Chondrocyte (in vitro differentiated cells): ENCODE data around the gene RETREG2. TPM values are rescaled to one million over a fixed set of nuclear protein-coding genes. Genes with fewer than 3 reads are reported as not detected.
"Not testable (repeated sequence)": the region's sequence is repeated elsewhere in the genome, so short reads cannot be mapped to it uniquely, and the experiment has no call there.

Experiments used
- DNase-seq: peaks from one replicate; pipeline ENCODE4 v3.0.0; 2021; ENCODE audit warnings: mixed read lengths, low spot score
- H3K27ac Mint-ChIP-seq: one replicate; pipeline ENCODE4 v1.8.0; 2021; ENCODE audit warnings: mild to moderate bottlenecking, moderate library complexity, mixed read lengths; ENCODE audit not compliant: unreplicated experiment
- H3K27me3 Mint-ChIP-seq: 2 replicates; pipeline ENCODE4 v1.8.0; 2021; ENCODE audit warnings: low read depth, mixed read lengths
- H3K36me3 Mint-ChIP-seq: 2 replicates; pipeline ENCODE4 v1.8.0; 2021; ENCODE audit warnings: low read depth, mixed read lengths
- H3K4me1 Mint-ChIP-seq: 2 replicates; pipeline ENCODE4 v1.8.0; 2021; ENCODE audit warnings: low read depth, mild to moderate bottlenecking, mixed read lengths
- H3K4me3 Mint-ChIP-seq: one replicate; pipeline ENCODE4 v1.8.0; 2021; ENCODE audit warnings: mild to moderate bottlenecking, moderate library complexity, mixed read lengths; ENCODE audit not compliant: unreplicated experiment
- H3K9me3 Mint-ChIP-seq: 2 replicates; pipeline ENCODE4 v1.8.0; 2021; ENCODE audit warnings: low read depth, mixed read lengths
- CTCF ChIP-seq: fragments of 200-600 bp; sonication (generic); IDR thresholded peaks from 2 replicates; pipeline ENCODE4 v1.5.0; 2021; ENCODE audit warnings: antibody characterized with exemption, mild to moderate bottlenecking, moderate library complexity
- total RNA-seq: library from RNA; stranded (reverse); gene quantifications from 3 replicates; pipeline ENCODE4 v1.2.1, GENCODE V29; 2021

The RETREG2 gene
- total RNA-seq, 1 donor from 2014 or later = 88.0 TPM

DNA sequence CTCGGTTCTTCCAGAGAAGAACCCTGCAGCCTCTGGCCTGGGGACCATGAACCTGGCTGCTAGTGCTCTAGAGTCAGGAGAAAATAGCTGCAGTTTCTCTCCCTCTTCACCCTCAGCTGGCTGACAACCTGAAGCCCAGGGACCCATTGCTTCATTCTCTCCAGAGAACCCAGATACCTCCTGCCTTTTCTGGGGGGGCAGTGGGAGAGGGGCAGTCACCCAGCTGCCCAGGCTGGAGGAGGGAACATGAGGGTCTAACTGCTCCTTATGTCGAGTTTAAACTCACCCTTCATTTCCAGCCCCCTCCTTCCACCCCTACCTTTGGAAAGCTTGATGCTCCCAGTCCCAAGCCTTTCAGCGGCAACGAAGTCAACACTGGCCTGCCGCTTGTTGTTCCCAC, 20.9 kb downstream of the RETREG2 start:
- no peaks in the 10 kb centered on the region for H3K4me1 Mint-ChIP-seq
- TF ChIP-seq CTCF = no peak
- H3K9me3 Mint-ChIP-seq = no peaks in the 10 kb centered on the region
- no peaks in the 10 kb centered on the region for H3K36me3 Mint-ChIP-seq
- H3K27ac Mint-ChIP-seq = no peak overlapping the region
- DNase-seq = no peak
- peaks cover 9% of the 10 kb centered on the region for H3K27me3 Mint-ChIP-seq
- H3K4me3 Mint-ChIP-seq = no peak overlapping the region

- H3K36me3 Mint-ChIP-seq = peaks cover 1% of the 10 kb centered on the region
- DNase-seq = no peak
- TF ChIP-seq CTCF = no peak
- H3K4me1 Mint-ChIP-seq = no peaks in the 10 kb centered on the region
- H3K9me3 Mint-ChIP-seq = peaks cover 2% of the 10 kb centered on the region
- no peak overlapping the region for H3K4me3 Mint-ChIP-seq
- H3K27ac Mint-ChIP-seq = no peak overlapping the region
- peaks cover 9% of the 10 kb centered on the region for H3K27me3 Mint-ChIP-seq
Measured at GRCh38 chr2:219199470-219200211, 21.6 kb downstream of the RETREG2 start.

- not testable (repeated sequence) for H3K4me1 Mint-ChIP-seq, H3K36me3 Mint-ChIP-seq, DNase-seq, H3K27me3 Mint-ChIP-seq, H3K27ac Mint-ChIP-seq, H3K4me3 Mint-ChIP-seq, H3K9me3 Mint-ChIP-seq
Measured at GRCh38 chr2:219200502-219201326, 22.6 kb downstream of the RETREG2 start.

GRCh38 chr2:219201331-219201730, 23.3 kb downstream of the RETREG2 start:
- H3K27ac Mint-ChIP-seq, H3K27me3 Mint-ChIP-seq, H3K4me1 Mint-ChIP-seq, DNase-seq, H3K4me3 Mint-ChIP-seq, H3K36me3 Mint-ChIP-seq, H3K9me3 Mint-ChIP-seq: not testable (repeated sequence)

DNA sequence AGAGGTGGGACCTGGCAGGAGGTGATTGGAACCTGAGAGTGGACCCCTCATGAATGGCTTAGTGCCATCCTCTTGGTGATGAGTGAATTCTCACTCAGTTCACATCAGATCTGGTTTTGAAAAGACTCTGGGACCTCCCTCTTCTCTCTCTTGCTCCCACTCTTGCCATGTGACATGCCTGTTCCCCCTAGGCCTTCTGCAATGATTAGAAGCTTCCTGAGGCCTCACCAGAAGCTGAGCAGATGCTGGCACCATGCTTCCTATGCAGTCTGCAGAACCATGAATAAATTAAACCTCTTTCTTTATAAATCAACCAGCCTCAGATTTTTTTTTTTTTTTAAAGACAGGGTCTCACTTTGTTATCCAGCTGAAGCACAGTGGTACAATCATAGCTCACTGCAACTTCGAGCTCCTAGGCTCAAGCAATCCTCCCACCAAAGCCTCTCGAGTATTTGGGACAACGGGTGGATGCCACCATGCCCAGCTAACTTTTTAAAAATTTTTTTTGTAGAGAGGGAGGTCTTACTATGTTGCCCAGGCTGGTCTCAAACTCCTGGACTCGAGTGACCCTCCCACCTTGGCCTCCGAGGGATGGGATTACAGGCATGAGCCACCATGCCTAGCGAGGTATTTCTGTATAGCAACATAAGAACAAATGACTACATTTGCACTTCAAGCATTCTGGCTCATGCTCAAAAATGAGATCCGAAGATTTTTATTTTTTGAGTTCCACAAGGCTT, 26.5 kb downstream of the RETREG2 start:
- H3K4me1 Mint-ChIP-seq = peaks cover 26% of the 10 kb centered on the region
- H3K36me3 Mint-ChIP-seq = peaks cover 3% of the 10 kb centered on the region
- H3K27me3 Mint-ChIP-seq = no peaks in the 10 kb centered on the region
- no peak overlapping the region for H3K27ac Mint-ChIP-seq
- TF ChIP-seq CTCF = no peak
- DNase-seq = no peak
- peaks cover 2% of the 10 kb centered on the region for H3K9me3 Mint-ChIP-seq
- no peak overlapping the region for H3K4me3 Mint-ChIP-seq

DNA sequence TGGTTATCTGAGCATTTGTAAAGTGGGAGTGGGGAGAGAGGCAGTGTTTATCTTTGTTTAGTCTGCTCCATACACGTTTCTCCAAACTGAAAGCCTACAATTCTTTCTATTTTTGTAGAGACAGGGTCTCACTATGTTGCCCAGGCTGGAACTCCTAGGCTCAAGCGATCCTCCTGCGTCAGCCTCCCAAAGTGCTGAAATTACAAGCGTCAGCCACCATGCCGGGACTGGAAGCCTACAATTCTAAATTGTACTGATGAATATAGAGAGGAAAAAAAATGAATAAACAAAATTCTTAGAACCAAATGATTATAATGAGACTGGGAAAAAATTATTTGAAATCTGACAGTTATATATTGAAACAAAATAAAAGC, 27.1 kb downstream of the RETREG2 start:
- no peak overlapping the region for H3K27ac Mint-ChIP-seq
- DNase-seq = no peak
- no peaks in the 10 kb centered on the region for H3K27me3 Mint-ChIP-seq
- H3K9me3 Mint-ChIP-seq = peaks cover 2% of the 10 kb centered on the region
- no peak overlapping the region for H3K4me3 Mint-ChIP-seq
- peaks cover 26% of the 10 kb centered on the region for H3K4me1 Mint-ChIP-seq
- TF ChIP-seq CTCF = no peak
- H3K36me3 Mint-ChIP-seq = peaks cover 5% of the 10 kb centered on the region
